KOPT-K1 (cell line): ENCODE measurements around the gene ATF7.
"Not testable (repeated sequence)": the region's sequence is repeated elsewhere in the genome, so short reads cannot be mapped to it uniquely, and the experiment has no call there.

ENCODE experiments used
- H3K27ac ChIP-seq: fragments of 200-600 bp; sonication (generic); 2 replicates; pipeline ENCODE4 v1.5.1; 2016; ENCODE audit warnings: antibody characterized with exemption, mild to moderate bottlenecking, low read depth, low read length; ENCODE audit not compliant: poor library complexity, severe bottlenecking
- H3K36me3 ChIP-seq: fragments of 200-600 bp; sonication (generic); 2 replicates; pipeline ENCODE4 v1.5.1; 2017; ENCODE audit warnings: antibody characterized with exemption, mild to moderate bottlenecking, low read length, moderate library complexity; ENCODE audit not compliant: insufficient read depth
- H3K9me3 ChIP-seq: fragments of 200-600 bp; sonication (generic); 2 replicates; pipeline ENCODE4 v1.5.1; 2017; ENCODE audit warnings: antibody characterized with exemption, low read length, mild to moderate bottlenecking; ENCODE audit not compliant: insufficient read depth, poor library complexity, severe bottlenecking

Gene ATF7

DNA sequence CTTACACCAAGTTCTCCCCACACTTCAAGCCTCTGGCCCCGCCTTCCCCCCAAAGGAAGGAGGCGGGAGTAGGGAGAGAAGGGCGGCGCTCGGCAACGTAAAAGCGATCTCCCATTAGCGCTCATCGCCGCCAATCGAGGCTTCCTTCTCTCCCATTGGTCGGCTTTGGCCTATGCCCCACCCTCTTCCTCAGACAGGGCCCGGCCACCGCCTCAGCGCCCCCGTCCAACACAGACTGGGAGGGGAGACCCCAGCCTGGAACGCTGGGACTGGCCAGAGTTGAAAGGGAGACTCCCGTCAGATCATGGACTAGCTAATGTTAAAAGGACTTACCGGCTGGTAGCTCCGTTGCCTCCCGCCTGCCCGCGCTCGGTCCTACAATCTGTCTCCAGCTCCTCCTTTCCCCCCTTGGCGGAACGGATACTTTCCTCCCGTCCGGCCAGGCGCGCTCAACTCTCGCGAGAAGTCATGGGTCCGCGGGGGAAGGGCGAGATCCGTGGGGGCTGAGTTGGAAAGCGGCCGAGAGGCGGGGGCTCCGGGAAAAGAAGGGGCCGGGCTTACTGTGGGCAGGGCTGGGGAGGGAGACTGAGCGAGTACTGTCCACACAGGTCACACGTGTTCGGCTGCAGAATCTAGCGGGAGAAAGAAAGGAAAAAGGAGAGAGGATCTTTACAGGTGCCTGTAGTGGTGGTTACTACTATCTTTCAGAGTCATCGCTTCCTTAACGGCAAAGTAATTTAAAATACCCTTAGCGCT lies at the start of gene ATF7:
Gene ATF7, minus strand, starts transcription at position 437 of the 756 bp plus-strand sequence. CDS start 25,382 bp downstream, outside the sequence.
- Histone ChIP-seq H3K36me3 (no peaks in the 10 kb centered on the region), H3K9me3 (no peaks in the 10 kb centered on the region), H3K27ac (peak within 1 kb of the TSS; percentile 86)

- Histone ChIP-seq H3K36me3 (peaks cover 43% of the 10 kb centered on the region), H3K9me3 (no peaks in the 10 kb centered on the region), H3K27ac (peak overlapping the region; percentile 86)
These were observed 49.0 kb upstream of the ATF7 start for GRCh38 chr12:53674977-53675700.

GRCh38 chr12:53670971-53671370 lies 44.8 kb upstream of the ATF7 start:
- Histone ChIP-seq H3K9me3 (no peaks in the 10 kb centered on the region), H3K27ac (no peak overlapping the region), H3K36me3 (peaks cover 83% of the 10 kb centered on the region)

DNA sequence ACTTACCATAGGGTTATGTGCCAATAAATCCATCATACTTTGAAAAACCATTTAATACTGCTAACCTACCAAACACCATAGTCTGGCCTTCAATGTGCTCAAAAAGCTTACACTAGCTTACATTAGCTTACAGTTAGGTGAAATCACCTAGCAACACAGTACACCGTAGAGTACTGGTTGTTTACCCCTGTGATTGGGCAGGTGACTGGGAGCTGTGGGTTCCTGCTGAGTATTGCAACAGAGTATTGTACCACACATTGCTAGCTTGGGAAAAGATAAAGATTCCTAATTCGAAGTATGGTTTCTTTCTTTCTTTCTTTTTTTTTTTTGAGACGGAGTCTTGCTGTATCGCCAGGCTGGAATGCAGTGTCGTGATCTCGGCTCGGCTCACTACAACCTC lies 44.1 kb upstream of the ATF7 start:
- H3K9me3 ChIP-seq: no peaks in the 10 kb centered on the region
- no peak overlapping the region for H3K27ac ChIP-seq
- H3K36me3 ChIP-seq: peaks cover 90% of the 10 kb centered on the region

- H3K27ac ChIP-seq: no peak overlapping the region
- peaks cover 98% of the 10 kb centered on the region for H3K36me3 ChIP-seq
- H3K9me3 ChIP-seq: no peaks in the 10 kb centered on the region
These were observed 40.9 kb upstream of the ATF7 start for GRCh38 chr12:53667080-53667479.

DNA sequence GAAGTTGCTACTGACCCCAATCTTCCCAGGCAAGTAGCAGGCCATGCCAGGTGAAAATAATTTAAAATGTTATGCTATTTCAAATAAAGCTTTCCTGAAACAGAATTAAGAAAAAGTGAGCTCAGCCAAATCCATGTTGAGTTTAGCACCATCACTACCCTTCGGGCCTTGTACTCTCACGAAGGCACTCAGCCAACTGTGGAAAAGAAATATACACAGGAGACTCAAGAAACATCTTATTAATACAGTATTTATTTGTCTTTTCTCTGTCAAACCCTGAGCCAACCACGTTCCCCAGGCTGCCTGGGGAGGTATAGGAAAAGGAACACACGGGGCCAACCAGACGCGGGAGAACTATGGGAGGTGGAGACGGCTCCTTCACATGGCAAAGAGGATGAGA lies 38.8 kb upstream of the ATF7 start:
- Histone ChIP-seq H3K27ac (no peak overlapping the region), H3K9me3 (no peaks in the 10 kb centered on the region), H3K36me3 (peaks cover 83% of the 10 kb centered on the region)

DNA sequence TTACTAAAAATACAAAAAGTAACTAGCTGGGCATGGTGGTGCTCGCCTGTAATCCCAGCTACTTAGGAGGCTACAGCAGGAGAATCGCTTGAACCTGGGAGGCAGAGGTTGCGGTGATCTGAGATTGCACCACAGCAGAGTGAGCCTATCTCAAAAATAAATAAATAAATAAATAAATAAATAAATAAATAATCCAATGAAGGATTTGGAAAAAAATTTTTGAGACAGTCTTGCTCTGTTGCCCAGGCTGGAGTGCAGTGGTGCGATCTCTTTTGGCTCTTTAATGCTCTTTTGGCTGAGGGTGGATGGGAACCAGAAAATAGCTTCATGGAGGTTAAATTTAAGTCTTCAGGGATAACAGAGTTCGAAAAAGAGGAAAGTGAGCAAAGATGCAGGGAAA lies 38.0 kb upstream of the ATF7 start:
- no peak overlapping the region for H3K27ac ChIP-seq
- H3K9me3 ChIP-seq: no peaks in the 10 kb centered on the region
- peaks cover 75% of the 10 kb centered on the region for H3K36me3 ChIP-seq

- Histone ChIP-seq H3K36me3 (peaks cover 35% of the 10 kb centered on the region), H3K27ac (no peak overlapping the region), H3K9me3 (no peaks in the 10 kb centered on the region)
These were observed 33.9 kb upstream of the ATF7 start for GRCh38 chr12:53660041-53660440.

- no peaks in the 10 kb centered on the region for H3K9me3 ChIP-seq
- peaks cover 31% of the 10 kb centered on the region for H3K36me3 ChIP-seq
- H3K27ac ChIP-seq: no peak overlapping the region
These were observed 33.4 kb upstream of the ATF7 start for GRCh38 chr12:53659571-53659981.

- H3K36me3 ChIP-seq: peaks cover 26% of the 10 kb centered on the region
- no peaks in the 10 kb centered on the region for H3K9me3 ChIP-seq
- no peak overlapping the region for H3K27ac ChIP-seq
These were observed 32.9 kb upstream of the ATF7 start for GRCh38 chr12:53659011-53659551.

GRCh38 chr12:53657041-53657440 lies 30.9 kb upstream of the ATF7 start:
- Histone ChIP-seq H3K27ac (no peak overlapping the region), H3K36me3 (peaks cover 5% of the 10 kb centered on the region; the same call in 1 of the 2 replicates), H3K9me3 (no peaks in the 10 kb centered on the region)

GRCh38 chr12:53653595-53653994 lies 27.4 kb upstream of the ATF7 start:
- no peak overlapping the region for H3K27ac ChIP-seq
- H3K36me3 ChIP-seq: no peaks in the 10 kb centered on the region
- no peaks in the 10 kb centered on the region for H3K9me3 ChIP-seq

GRCh38 chr12:53652366-53652765 lies 26.2 kb upstream of the ATF7 start:
- Histone ChIP-seq H3K9me3 (no peaks in the 10 kb centered on the region), H3K27ac (no peak overlapping the region), H3K36me3 (no peaks in the 10 kb centered on the region)

GRCh38 chr12:53651737-53652136 lies 25.6 kb upstream of the ATF7 start:
- Histone ChIP-seq H3K36me3 (no peaks in the 10 kb centered on the region), H3K27ac (no peak overlapping the region), H3K9me3 (no peaks in the 10 kb centered on the region)

DNA sequence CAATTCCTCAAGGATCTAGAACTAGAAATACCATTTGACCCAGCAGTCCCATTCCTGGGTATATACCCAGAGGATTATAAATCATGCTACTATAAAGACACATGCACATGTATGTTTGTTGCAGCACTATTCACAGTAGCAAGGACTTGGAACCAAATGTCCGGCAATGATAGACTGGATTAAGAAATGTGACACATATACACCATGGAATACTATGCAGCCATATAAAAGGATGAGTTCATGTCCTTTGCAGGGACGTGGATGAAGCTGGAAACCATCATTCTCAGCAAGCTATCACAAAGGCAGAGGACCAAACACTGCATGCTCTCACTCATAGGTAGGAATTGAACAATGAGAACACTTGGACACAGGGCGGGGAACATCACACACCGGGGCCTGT lies 20.1 kb upstream of the ATF7 start:
- H3K36me3 ChIP-seq, H3K9me3 ChIP-seq, H3K27ac ChIP-seq: not testable (repeated sequence)
